GM19328 (cell line): Measurements from ENCODE around the gene SRCAP.

Source experiments
- ATAC-seq: cut with Tn5 transposase; IDR thresholded peaks from one replicate; pipeline ENCODE4 v1.9.1; 2021; ENCODE audit warnings: mild to moderate bottlenecking, moderate library complexity; ENCODE audit not compliant: unreplicated experiment

The SRCAP gene

GRCh38 chr16:30753596-30753995 lies 54.6 kb downstream of the SRCAP start:
- ATAC-seq = no peak

DNA sequence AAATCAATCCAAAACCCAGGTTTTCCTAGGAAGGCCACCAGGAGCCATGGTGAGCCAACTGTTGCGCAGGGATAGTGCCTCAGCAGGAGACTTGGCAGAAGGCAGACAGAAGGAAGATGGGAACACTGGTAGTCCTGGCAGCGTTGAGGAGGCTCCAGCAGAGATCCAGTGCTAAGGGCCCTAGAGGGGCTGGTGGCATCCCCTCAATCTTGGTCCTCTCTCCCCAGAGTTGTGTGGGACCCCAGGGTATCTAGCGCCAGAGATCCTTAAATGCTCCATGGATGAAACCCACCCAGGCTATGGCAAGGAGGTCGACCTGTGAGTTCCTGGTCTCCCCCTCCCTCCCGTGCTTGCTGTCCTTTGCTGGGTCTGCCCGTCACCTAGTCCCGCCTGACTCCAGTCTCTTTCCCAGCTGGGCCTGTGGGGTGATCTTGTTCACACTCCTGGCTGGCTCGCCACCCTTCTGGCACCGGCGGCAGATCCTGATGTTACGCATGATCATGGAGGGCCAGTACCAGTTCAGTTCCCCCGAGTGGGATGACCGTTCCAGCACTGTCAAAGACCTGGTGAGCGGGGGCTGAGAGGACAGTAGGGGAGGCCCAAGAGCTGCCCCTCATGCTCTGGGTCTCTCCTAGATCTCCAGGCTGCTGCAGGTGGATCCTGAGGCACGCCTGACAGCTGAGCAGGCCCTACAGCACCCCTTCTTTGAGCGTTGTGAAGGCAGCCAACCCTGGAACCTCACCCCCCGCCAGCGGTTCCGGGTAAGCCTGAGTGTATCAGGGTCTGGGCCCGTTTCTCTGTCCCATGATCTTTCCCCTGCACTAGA lies 57.2 kb downstream of the SRCAP start:
- no peak for ATAC-seq

- no peak for ATAC-seq
Measured at GRCh38 chr16:30756781-30757100, 57.8 kb downstream of the SRCAP start.

DNA sequence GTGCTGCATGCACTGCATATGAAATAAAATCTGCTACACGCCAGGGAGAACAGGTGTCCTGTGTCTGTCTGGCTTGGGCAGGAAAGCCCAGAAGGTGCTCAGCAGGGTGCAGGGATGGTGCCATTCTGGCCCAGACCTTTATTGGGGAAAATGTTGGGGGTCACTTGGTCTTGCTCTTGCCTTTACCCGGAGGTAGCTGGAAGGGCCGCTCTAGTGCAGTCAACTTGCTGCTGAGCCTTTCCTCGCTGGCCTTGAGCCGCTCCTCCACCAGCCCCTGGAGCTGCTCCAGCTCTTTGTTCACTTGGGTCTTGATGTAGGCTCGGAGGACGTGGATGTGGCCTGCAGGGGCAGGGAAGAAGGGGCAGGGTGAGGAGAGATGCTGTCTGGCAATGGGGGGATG lies 58.3 kb downstream of the SRCAP start:
- ATAC-seq = no peak

- no peak for ATAC-seq
Measured at GRCh38 chr16:30758988-30759491, 60.1 kb downstream of the SRCAP start.

GRCh38 chr16:30760001-30760559 lies 61.1 kb downstream of the SRCAP start:
- ATAC-seq = no peak

GRCh38 chr16:30760577-30761426 lies 61.8 kb downstream of the SRCAP start:
- no peak for ATAC-seq

GRCh38 chr16:30761427-30761927 lies 62.5 kb downstream of the SRCAP start:
- peak; percentile 14 for ATAC-seq

DNA sequence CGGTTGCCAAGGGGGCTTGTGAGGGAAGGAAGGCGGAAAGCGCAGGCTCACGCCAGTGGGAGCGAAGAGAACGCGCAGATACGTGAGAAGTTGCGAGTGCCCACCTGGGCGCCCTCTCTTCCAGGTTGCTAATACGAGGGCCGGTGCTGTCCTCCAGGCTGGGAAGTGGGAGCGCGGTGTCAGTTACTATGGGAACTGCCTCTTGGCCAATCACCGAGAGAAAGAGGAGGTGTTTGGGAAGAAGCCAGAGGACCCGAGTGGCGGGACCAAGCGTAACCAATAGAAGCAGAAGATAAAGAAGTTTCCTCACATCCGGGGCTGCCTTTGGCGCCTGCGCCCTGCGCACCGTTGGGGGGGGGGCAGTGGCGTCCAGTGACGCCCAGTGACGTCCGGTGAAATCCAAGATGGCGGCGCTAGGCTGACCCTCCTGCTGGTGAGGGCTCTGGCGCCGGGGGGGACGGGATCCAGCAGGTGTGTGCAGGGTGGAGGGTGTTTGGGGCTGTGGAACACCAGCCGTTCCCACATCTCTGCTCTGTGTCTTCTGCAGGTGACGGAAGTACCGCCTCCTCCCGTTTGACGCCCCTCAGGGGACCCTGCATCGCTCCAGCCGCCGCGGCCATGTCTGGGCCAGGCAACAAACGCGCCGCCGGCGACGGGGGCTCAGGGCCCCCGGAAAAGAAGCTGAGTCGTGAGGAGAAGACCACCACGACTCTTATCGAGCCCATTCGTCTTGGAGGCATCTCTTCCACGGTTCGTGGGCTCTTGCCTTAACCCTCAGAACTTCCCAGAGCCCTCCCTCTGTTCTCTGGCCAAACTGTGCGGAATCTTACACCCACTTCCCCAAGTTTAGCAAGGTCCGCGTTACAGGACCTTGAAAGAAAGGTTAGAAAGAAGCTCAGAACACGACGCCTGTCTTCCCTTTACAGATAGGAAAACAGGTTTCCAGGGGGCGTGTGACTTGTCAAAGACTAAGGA lies 63.2 kb downstream of the SRCAP start, which contains the start of the genes CFAP119 and RNF40:
TSS of gene CFAP119 (minus strand) at position 135 of the 975 bp plus-strand sequence. CDS start 314 bp downstream, outside the sequence.
TSS of gene RNF40 (plus strand) at position 395 of the 975 bp plus-strand sequence. CDS start at position 619, 224 bp downstream.
- ATAC-seq = peak; percentile 87

DNA sequence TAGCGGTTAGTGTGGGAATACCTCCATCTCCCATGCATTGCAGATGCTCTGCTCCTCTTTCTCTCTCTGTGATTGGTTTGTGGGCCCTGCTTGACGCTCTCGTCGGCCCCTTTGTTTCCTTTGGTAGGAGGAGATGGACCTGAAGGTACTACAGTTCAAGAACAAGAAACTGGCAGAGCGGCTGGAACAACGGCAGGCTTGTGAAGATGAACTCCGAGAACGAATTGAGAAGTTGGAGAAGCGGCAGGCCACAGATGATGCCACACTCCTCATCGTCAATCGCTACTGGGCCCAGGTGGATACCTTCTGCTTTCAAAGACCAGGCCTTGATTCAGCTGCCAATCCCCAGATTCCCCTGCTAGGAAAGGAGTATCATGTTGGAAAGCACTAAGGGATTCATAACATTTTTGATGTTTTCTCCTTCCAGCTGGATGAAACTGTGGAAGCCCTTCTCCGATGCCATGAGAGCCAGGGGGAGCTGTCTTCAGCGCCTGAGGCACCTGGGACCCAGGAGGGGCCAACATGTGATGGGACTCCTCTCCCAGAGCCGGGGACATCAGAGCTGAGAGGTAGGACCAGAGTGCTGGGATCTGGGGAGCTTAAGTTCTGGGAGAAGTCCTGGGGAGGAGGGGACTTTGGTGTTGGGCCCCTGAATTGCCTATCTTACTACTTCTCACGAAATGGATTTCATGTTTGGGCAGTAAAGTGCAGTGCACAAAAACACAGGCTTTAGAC lies 64.2 kb downstream of the SRCAP start:
- ATAC-seq = no peak

GRCh38 chr16:30764086-30764485 lies 65.1 kb downstream of the SRCAP start:
- ATAC-seq = no peak

- ATAC-seq = no peak
Measured at GRCh38 chr16:30764816-30765465, 66.0 kb downstream of the SRCAP start.

- no peak for ATAC-seq
Measured at GRCh38 chr16:30766206-30766932, 67.4 kb downstream of the SRCAP start.

DNA sequence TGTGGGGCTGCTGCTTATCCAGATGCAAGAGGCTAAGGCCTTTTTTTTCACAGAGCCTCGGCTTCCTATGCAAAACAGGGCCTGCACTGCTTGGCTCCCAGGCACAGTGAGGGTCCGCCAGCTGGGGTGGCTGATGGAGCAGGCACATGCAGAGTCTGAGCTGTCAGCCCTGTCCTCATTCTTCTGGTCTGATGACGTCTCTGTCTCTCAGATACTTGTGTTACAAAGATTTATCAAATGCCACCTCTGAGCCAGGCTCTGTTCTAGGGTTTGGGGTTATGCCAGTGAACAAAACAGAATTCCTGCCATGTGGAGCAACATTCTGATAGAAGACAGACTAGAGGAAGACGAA lies 67.9 kb downstream of the SRCAP start:
- ATAC-seq = no peak

DNA sequence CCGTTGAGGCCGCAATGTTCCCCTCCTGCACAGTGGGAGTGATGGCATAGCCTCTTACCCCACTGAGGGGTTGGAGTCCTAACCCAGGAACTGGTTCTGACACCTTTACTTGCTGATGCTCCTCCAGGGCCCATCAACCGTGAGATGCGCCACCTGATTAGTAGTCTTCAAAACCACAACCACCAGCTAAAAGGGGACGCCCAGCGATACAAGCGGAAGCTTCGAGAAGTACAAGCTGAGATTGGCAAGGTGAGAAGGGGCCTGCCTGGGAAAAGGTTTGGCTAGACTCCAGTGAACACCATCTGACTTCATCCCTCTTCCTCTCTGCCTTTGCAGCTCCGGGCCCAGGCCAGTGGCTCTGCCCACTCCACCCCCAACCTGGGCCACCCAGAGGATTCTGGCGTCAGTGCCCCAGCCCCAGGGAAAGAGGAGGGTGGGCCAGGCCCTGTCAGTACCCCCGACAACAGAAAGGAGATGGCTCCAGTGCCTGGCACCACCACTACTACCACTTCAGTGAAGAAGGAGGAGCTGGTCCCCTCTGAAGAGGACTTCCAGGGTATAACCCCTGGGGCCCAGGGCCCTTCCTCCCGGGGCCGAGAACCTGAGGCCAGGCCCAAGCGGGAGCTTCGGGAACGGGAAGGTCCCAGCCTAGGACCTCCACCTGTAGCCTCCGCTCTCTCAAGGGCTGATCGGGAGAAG lies 68.9 kb downstream of the SRCAP start:
- ATAC-seq = no peak

GRCh38 chr16:30768583-30769181 lies 69.7 kb downstream of the SRCAP start:
- ATAC-seq = no peak

DNA sequence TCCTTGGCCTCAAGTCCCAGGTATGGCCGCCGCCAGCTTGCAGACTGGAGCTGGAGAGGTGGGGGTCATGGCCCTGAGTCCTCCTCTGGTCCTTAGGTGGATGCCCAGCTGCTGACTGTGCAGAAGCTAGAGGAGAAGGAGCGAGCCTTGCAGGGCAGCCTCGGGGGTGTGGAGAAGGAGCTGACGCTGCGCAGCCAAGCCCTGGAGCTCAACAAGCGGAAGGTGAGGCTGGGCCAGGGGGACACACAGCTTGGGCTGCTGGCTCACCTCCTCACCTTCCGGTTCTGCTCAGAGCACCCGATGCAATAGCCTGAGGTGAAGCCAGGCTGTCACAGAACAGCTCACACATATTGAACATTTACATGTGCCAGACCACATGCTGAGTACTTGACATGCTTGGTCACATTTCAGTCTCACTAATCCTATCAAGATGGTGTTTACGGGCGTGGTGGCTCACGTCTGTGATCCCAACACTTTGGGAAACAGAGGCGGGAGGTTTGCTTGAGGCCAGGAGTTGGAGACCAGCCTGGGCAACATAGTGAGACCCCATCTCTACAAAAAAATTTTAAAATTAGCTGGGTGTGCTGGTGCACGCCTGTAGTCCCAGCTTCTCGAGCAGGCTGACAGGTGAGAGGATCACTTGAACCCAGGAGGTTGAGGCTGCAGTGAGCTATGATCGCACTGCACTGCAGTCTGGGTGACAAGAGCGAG lies 70.6 kb downstream of the SRCAP start:
- no peak for ATAC-seq
